Fibroblast of lung (primary cell): ENCODE data around the gene KCNH2. TPM values are rescaled to one million over a fixed set of nuclear protein-coding genes. Genes with fewer than 3 reads are reported as not detected.

Experiments
- DNase-seq, 2 donors: peaks; one replicate each; pipeline versions ENCODE4 v3.0.0 to v3.0.0-alpha.2; 2010; ENCODE audit warnings: low read depth in 2 of 2
- H2AFZ ChIP-seq: 2 replicates; pipeline ENCODE4 v1.5.1; 2012; ENCODE audit warnings: low read length, control low read depth, inconsistent platforms
- H3K27ac ChIP-seq: 2 replicates; pipeline ENCODE4 v1.5.1; 2011; ENCODE audit warnings: low read length, control low read depth; ENCODE audit not compliant: insufficient read depth
- H3K27me3 ChIP-seq: 2 replicates; pipeline ENCODE4 v1.5.1; 2011; ENCODE audit warnings: mild to moderate bottlenecking, low read length; ENCODE audit not compliant: control insufficient read depth, insufficient read depth
- H3K36me3 ChIP-seq: 2 replicates; pipeline ENCODE4 v1.5.1; 2011; ENCODE audit warnings: low read length; ENCODE audit not compliant: control insufficient read depth, insufficient read depth
- H3K4me1 ChIP-seq: 2 replicates; pipeline ENCODE4 v1.5.1; 2011; ENCODE audit warnings: low read length; ENCODE audit not compliant: control insufficient read depth, insufficient read depth; ENCODE audit errors: extremely low read depth
- H3K4me2 ChIP-seq: 2 replicates; pipeline ENCODE4 v1.5.1; 2011; ENCODE audit warnings: low read length, control low read depth; ENCODE audit not compliant: insufficient read depth; ENCODE audit errors: extremely low read depth
- H3K4me3 ChIP-seq, 4 experiments: fragments of 200-600 bp in 1 of 4; sonication (generic) in 1 of 4; replicated peaks in 1 of 4; 2 replicates each; pipeline ENCODE4 v1.5.1; 2011 to 2016; ENCODE audit warnings: low read length in 4 of 4, low read depth in 3 of 4, mild to moderate bottlenecking in 3 of 4, control low read depth in 2 of 4, inconsistent platforms in 1 of 4, mixed read lengths in 1 of 4; ENCODE audit not compliant: insufficient read depth in 1 of 4; ENCODE audit errors: control extremely low read depth in 1 of 4
- H3K79me2 ChIP-seq: 2 replicates; pipeline ENCODE4 v1.5.1; 2012; ENCODE audit warnings: mild to moderate bottlenecking, low read length, inconsistent platforms; ENCODE audit not compliant: control insufficient read depth, insufficient read depth
- H3K9ac ChIP-seq: 2 replicates; pipeline ENCODE4 v1.5.1; 2011; ENCODE audit warnings: mild to moderate bottlenecking, low read length, control low read depth; ENCODE audit not compliant: insufficient read depth
- H3K9me3 ChIP-seq: 2 replicates; pipeline ENCODE4 v1.5.1; 2012; ENCODE audit warnings: low read depth, low read length; ENCODE audit not compliant: control insufficient read depth, insufficient read depth
- H4K20me1 ChIP-seq: 2 replicates; pipeline ENCODE4 v1.5.1; 2011; ENCODE audit warnings: low read length; ENCODE audit not compliant: control insufficient read depth, insufficient read depth; ENCODE audit errors: extremely low read depth
- EZH2 ChIP-seq: IDR thresholded peaks from 2 replicates; pipeline ENCODE4 v1.5.1; 2012; ENCODE audit warnings: low read length, control low read depth, mild to moderate bottlenecking; ENCODE audit errors: missing control alignments
- polyA plus RNA-seq, 2 donors: library from polyadenylated mRNA; depleted of rRNA in 1 of 2; stranded (reverse) in 1 of 2; unstranded in 1 of 2; fragments of >200 nt; gene quantifications; 2 replicates each; pipeline ENCODE4 v1.2.1, GENCODE V29; 2011 to 2012; ENCODE audit warnings: missing spikeins in 1 of 2
- total RNA-seq: library from RNA; depleted of rRNA; stranded (reverse); fragments of >200 nt; gene quantifications from 2 replicates; pipeline ENCODE4 v1.2.1, GENCODE V29; 2014
- TF ChIP-seq, protein P1 (sequence below), 2 donors: IDR thresholded peaks in 1 of 2; conservative IDR thresholded peaks in 1 of 2; 1 replicate in 1 of 2; 2 replicates in 1 of 2; pipeline ENCODE4 v1.5.1; 2011 to 2012; ENCODE audit warnings: low read length in 2 of 2, control low read depth in 1 of 2, inconsistent platforms in 1 of 2, low read depth in 1 of 2, mild to moderate bottlenecking in 1 of 2

The KCNH2 gene
- total and polyA plus RNA-seq, 2 donors (not counting 1 experiment from before 2014, with no cell fraction given) = 0.15 to 6.1 TPM

DNA sequence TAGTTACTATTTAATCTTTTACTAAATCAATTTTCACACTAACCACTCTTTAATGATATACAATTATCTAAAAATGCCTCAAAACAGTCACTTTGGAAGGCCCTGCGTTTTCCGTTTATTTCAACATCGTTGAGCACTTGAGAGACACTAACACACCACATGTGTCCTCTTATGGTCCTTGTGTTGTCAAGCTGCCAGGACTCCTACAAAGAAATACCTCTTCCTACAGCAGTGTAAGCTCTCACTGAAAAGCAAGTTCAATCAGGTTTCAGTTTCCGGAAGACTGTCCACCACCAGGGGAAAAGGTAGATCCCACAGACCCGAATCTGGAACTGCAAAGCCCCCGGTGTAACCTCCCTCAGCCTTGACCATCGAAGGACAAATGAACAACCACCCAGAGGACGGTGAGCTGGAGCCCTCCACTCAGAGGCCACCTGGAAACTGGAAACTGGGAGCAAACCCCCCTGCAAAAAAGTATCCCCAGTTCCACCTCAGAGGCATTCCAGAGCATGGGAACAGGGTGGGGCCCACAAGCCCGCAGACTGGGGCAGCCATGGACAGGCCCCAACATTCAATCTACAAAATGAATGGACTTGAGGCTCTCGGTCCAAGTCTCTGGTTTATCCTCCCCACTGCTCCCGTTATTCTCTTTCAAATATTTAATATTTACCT, 37.6 kb downstream of the KCNH2 start:
- no peaks in the 10 kb centered on the region for H3K4me1 ChIP-seq
- no peaks in the 10 kb centered on the region for H3K36me3 ChIP-seq
- no peak overlapping the region for H3K4me2 ChIP-seq
- no peak overlapping the region for H2AFZ ChIP-seq
- no peaks in the 10 kb centered on the region for H3K79me2 ChIP-seq
- TF ChIP-seq, protein P1, sequence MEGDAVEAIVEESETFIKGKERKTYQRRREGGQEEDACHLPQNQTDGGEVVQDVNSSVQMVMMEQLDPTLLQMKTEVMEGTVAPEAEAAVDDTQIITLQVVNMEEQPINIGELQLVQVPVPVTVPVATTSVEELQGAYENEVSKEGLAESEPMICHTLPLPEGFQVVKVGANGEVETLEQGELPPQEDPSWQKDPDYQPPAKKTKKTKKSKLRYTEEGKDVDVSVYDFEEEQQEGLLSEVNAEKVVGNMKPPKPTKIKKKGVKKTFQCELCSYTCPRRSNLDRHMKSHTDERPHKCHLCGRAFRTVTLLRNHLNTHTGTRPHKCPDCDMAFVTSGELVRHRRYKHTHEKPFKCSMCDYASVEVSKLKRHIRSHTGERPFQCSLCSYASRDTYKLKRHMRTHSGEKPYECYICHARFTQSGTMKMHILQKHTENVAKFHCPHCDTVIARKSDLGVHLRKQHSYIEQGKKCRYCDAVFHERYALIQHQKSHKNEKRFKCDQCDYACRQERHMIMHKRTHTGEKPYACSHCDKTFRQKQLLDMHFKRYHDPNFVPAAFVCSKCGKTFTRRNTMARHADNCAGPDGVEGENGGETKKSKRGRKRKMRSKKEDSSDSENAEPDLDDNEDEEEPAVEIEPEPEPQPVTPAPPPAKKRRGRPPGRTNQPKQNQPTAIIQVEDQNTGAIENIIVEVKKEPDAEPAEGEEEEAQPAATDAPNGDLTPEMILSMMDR (conservative IDR thresholded peaks at IDR 0.05 in 1 of 2, IDR thresholded peaks at IDR 0.05 in 1 of 2; ENCODE audit: low read depth in 1 of 2, low read length in 2 of 2) = no peak
- TF ChIP-seq EZH2 = no peak
- no peak overlapping the region for H3K9ac ChIP-seq
- DNase-seq = no peak
- H3K27ac ChIP-seq = no peak overlapping the region
- no peaks in the 10 kb centered on the region for H3K27me3 ChIP-seq
- H3K4me3 ChIP-seq = no peak overlapping the region
- no peaks in the 10 kb centered on the region for H3K9me3 ChIP-seq
- H4K20me1 ChIP-seq = no peaks in the 10 kb centered on the region

DNA sequence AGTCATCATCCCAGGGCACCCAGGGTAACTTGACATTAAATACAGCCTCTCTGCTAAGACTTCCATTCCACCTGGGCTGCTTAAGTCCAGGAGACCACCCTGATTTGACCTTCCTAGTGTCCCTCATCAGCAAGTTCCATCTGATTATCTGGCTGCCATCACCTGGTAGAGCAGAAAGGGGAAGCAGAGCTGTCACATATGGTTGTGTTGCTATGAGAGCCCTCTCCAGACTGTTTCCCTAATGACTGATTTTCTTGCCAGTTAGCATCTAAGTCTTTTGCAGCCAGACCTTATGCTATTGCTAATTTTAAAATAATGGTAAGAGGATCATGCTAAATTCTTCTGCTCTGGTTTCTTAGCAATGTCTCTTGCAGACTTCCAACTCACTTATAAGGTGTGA, 38.7 kb downstream of the KCNH2 start:
- no peak overlapping the region for H2AFZ ChIP-seq
- no peaks in the 10 kb centered on the region for H4K20me1 ChIP-seq
- H3K27me3 ChIP-seq = no peaks in the 10 kb centered on the region
- H3K27ac ChIP-seq = no peak overlapping the region
- no peaks in the 10 kb centered on the region for H3K79me2 ChIP-seq
- H3K9me3 ChIP-seq = no peaks in the 10 kb centered on the region
- H3K9ac ChIP-seq = no peak overlapping the region
- H3K4me1 ChIP-seq = no peaks in the 10 kb centered on the region
- no peaks in the 10 kb centered on the region for H3K36me3 ChIP-seq
- H3K4me3 ChIP-seq = no peak overlapping the region
- TF ChIP-seq EZH2 = no peak
- TF ChIP-seq, protein P1 (conservative IDR thresholded peaks at IDR 0.05 in 1 of 2, IDR thresholded peaks at IDR 0.05 in 1 of 2; ENCODE audit: low read depth in 1 of 2, low read length in 2 of 2) = no peak
- H3K4me2 ChIP-seq = no peak overlapping the region
- DNase-seq = no peak

DNA sequence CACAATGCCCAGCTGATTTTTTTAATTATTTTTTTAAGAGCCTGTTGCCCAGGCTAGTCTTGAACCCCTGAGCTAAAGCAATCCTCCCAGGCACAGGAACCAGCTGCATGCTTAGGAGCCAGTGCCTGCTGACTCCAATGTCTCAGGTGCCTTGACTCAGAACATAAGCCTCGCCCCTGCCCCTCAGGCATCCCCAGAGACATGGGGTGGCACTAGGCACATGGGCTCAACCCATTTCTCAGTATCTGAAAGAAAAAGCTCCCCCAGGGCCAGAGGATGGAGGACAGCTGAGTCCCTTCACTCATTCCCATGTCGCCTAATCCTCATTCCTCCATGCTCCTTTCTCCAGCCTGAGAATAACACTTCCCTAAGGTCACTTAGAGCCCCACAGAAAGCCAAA, 39.1 kb downstream of the KCNH2 start:
- no peak overlapping the region for H3K4me2 ChIP-seq
- H4K20me1 ChIP-seq = no peaks in the 10 kb centered on the region
- DNase-seq = no peak
- H3K79me2 ChIP-seq = no peaks in the 10 kb centered on the region
- no peaks in the 10 kb centered on the region for H3K4me1 ChIP-seq
- no peak overlapping the region for H2AFZ ChIP-seq
- H3K4me3 ChIP-seq = no peak overlapping the region
- no peaks in the 10 kb centered on the region for H3K36me3 ChIP-seq
- H3K9ac ChIP-seq = no peak overlapping the region
- no peaks in the 10 kb centered on the region for H3K9me3 ChIP-seq
- TF ChIP-seq, protein P1 (conservative IDR thresholded peaks at IDR 0.05 in 1 of 2, IDR thresholded peaks at IDR 0.05 in 1 of 2; ENCODE audit: low read depth in 1 of 2, low read length in 2 of 2) = no peak
- no peak for TF ChIP-seq EZH2
- H3K27me3 ChIP-seq = no peaks in the 10 kb centered on the region
- H3K27ac ChIP-seq = no peak overlapping the region
